Endodermal cell (in vitro differentiated cells): ENCODE measurements around the gene DDX49. TPM values are rescaled to one million over a fixed set of nuclear protein-coding genes. Genes with fewer than 3 reads are reported as not detected.

Experiments used
- DNase-seq: peaks from one replicate; pipeline ENCODE4 v3.0.0-alpha.2; 2017
- H3K27ac ChIP-seq: 2 replicates; pipeline ENCODE4 v1.5.1; 2013; ENCODE audit warnings: mild to moderate bottlenecking, low read depth, low read length, moderate library complexity
- H3K27me3 ChIP-seq: 2 replicates; pipeline ENCODE4 v1.6.1; 2013; ENCODE audit warnings: mild to moderate bottlenecking, low read length, moderate library complexity; ENCODE audit not compliant: insufficient read depth, control insufficient read depth, poor library complexity, severe bottlenecking
- H3K36me3 ChIP-seq: 2 replicates; pipeline ENCODE4 v1.7.0; 2013; ENCODE audit warnings: mild to moderate bottlenecking, low read length, moderate library complexity; ENCODE audit not compliant: control insufficient read depth, insufficient read depth
- H3K4me1 ChIP-seq: one replicate; pipeline ENCODE4 v1.7.0; 2013; ENCODE audit warnings: low read length; ENCODE audit not compliant: control insufficient read depth, insufficient read depth
- H3K4me3 ChIP-seq: 2 replicates; pipeline ENCODE4 v1.5.1; 2013; ENCODE audit warnings: mild to moderate bottlenecking, low read length, moderate library complexity
- H3K9ac ChIP-seq: 2 replicates; pipeline ENCODE4 v1.6.1; 2013; ENCODE audit warnings: mild to moderate bottlenecking, low read length, moderate library complexity; ENCODE audit not compliant: poor library complexity, severe bottlenecking; ENCODE audit errors: extremely low read depth
- H3K9me3 ChIP-seq: 2 replicates; pipeline ENCODE4 v1.6.1; 2013; ENCODE audit warnings: mild to moderate bottlenecking, low read length, moderate library complexity; ENCODE audit not compliant: control insufficient read depth
- H3K27ac Mint-ChIP-seq: 2 replicates; pipeline ENCODE4 v1.8.0; 2020; ENCODE audit warnings: mixed read lengths
- H3K27me3 Mint-ChIP-seq: 2 replicates; pipeline ENCODE4 v1.8.0; 2021; ENCODE audit warnings: mild to moderate bottlenecking, mixed read lengths; ENCODE audit not compliant: insufficient read depth
- H3K36me3 Mint-ChIP-seq: 2 replicates; pipeline ENCODE4 v1.8.0; 2020; ENCODE audit warnings: low read depth, mixed read lengths
- H3K4me1 Mint-ChIP-seq: 2 replicates; pipeline ENCODE4 v1.8.0; 2020; ENCODE audit warnings: mixed read lengths
- H3K4me3 Mint-ChIP-seq: 2 replicates; pipeline ENCODE4 v1.8.0; 2020; ENCODE audit warnings: mild to moderate bottlenecking, moderate library complexity, mixed read lengths
- H3K9me3 Mint-ChIP-seq: 2 replicates; pipeline ENCODE4 v1.8.0; 2020; ENCODE audit warnings: mild to moderate bottlenecking, mixed read lengths
- WGBS, 2 experiments: methylation state at CpG; one replicate each; pipeline versions ENCODE4 v1.1.5 to v1.1.7; 2013; ENCODE audit warnings: missing lambda C conversion rate in 2 of 2, mixed read lengths in 1 of 2; ENCODE audit not compliant: insufficient coverage in 1 of 2, insufficient read length in 1 of 2; 5-methylcytosine and 5-hydroxymethylcytosine counted together
- total RNA-seq, 2 donors: library from RNA; stranded (reverse); fragmentation: NEBNext Ultra II Directional in 1 of 2; extraction: Animal tissue kit (Norgen Biotek cat#: 25700) in 1 of 2; gene quantifications; 2 replicates in 1 of 2; 3 replicates in 1 of 2; pipeline ENCODE4 v1.2.1, GENCODE V29; 2021
- TF ChIP-seq, protein P1 (sequence below): fragments of 200-600 bp; sonication (generic); conservative IDR thresholded peaks from 2 replicates; pipeline ENCODE4 v1.5.0; 2021; ENCODE audit warnings: antibody characterized with exemption, mild to moderate bottlenecking

Gene DDX49
- total RNA-seq, 2 donors from 2014 or later = 30.4 to 37.9 TPM

DNA sequence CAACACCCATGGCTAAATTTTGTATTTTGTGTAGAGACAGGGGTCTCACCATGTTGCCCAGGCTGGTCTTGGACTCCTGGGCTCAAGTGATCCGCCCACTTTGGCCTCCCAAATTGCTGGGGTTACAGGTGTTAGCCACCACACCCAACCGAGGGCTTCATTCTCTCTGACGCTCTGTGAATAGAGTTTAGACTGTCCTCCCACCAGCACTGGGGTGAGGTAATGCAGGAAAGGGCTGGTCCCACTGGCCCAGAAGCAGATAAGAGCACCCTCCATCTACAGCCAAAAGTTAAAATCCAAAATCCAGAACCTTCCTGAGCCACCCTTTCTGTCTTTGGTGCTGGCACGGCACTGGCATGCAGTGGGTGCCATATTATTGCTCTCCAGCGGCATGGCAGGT lies 53.3 kb downstream of the DDX49 start:
- no peaks in the 10 kb centered on the region for H3K4me1 Mint-ChIP-seq
- peaks cover 6% of the 10 kb centered on the region for H3K27me3 Mint-ChIP-seq
- Histone ChIP-seq H3K27me3 (no peaks in the 10 kb centered on the region), H3K9me3 (no peaks in the 10 kb centered on the region), H3K4me3 (no peak overlapping the region), H3K4me1 (no peaks in the 10 kb centered on the region), H3K27ac (no peak overlapping the region), H3K9ac (no peak overlapping the region), H3K36me3 (no peaks in the 10 kb centered on the region)
- H3K27ac Mint-ChIP-seq = no peak overlapping the region
- no peak overlapping the region for H3K4me3 Mint-ChIP-seq
- no peak for DNase-seq
- no peaks in the 10 kb centered on the region for H3K36me3 Mint-ChIP-seq
- 84 to 90% methylated on average over 3 to 5 of the region's 5 CpGs for WGBS, 2 experiments
- TF ChIP-seq, protein P1, sequence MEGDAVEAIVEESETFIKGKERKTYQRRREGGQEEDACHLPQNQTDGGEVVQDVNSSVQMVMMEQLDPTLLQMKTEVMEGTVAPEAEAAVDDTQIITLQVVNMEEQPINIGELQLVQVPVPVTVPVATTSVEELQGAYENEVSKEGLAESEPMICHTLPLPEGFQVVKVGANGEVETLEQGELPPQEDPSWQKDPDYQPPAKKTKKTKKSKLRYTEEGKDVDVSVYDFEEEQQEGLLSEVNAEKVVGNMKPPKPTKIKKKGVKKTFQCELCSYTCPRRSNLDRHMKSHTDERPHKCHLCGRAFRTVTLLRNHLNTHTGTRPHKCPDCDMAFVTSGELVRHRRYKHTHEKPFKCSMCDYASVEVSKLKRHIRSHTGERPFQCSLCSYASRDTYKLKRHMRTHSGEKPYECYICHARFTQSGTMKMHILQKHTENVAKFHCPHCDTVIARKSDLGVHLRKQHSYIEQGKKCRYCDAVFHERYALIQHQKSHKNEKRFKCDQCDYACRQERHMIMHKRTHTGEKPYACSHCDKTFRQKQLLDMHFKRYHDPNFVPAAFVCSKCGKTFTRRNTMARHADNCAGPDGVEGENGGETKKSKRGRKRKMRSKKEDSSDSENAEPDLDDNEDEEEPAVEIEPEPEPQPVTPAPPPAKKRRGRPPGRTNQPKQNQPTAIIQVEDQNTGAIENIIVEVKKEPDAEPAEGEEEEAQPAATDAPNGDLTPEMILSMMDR = no peak
- peaks cover 3% of the 10 kb centered on the region for H3K9me3 Mint-ChIP-seq

DNA sequence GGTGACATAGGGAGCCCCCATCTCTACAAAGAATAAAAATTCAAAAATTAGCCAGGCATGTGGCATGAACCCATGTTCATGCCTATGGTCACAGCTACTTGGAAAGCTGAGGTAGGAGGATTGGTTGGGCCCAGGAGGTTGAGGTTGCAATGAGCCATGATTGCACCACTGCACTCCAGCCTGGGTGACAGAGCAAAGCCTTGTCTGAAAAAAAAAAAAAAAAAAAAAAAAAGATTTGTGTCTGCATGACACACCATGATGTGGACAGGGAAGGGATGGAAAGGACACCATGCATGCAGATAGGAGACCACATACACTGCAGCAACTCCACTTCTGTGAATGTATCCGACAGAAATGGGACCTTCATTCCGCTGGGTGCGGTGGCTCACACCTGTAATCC lies 55.5 kb downstream of the DDX49 start:
- 96 to 100% methylated on average over 3 of the region's 3 CpGs for WGBS, 2 experiments
- H3K4me3 ChIP-seq = no peak overlapping the region
- Mint-ChIP-seq H3K27ac (no peak overlapping the region), H3K27me3 (peaks cover 8% of the 10 kb centered on the region), H3K9me3 (no peaks in the 10 kb centered on the region), H3K4me3 (no peak overlapping the region), H3K36me3 (no peaks in the 10 kb centered on the region), H3K4me1 (no peaks in the 10 kb centered on the region)
- H3K36me3 ChIP-seq = no peaks in the 10 kb centered on the region
- no peaks in the 10 kb centered on the region for H3K4me1 ChIP-seq
- no peak for DNase-seq
- H3K9me3 ChIP-seq = no peaks in the 10 kb centered on the region
- H3K27ac ChIP-seq = no peak overlapping the region
- TF ChIP-seq, protein P1 = no peak
- H3K27me3 ChIP-seq = no peaks in the 10 kb centered on the region
- H3K9ac ChIP-seq = no peak overlapping the region

DNA sequence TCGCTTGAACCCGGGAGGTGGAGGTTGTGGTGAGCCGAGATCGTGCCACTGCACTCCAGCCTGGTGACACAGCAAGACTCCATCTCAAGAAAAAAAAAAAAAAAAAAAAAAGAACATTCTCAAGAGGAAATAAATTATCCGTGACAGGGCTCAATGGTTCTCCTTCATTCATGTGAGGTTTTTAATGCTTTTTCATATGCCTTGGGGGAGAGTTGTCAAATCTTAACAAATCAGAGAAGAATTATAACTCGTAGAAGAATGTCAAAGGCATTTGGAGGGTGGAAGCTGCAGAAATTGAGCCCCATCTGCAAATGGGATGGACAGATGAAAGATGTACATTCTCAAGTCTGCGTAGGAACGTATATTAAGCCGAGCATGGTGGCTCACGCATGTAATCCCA lies 56.4 kb downstream of the DDX49 start:
- Histone ChIP-seq H3K27ac (no peak overlapping the region), H3K27me3 (no peaks in the 10 kb centered on the region), H3K9ac (no peak overlapping the region), H3K4me3 (no peak overlapping the region), H3K9me3 (no peaks in the 10 kb centered on the region), H3K36me3 (no peaks in the 10 kb centered on the region), H3K4me1 (no peaks in the 10 kb centered on the region)
- DNase-seq = no peak
- TF ChIP-seq, protein P1 = no peak
- Mint-ChIP-seq H3K4me1 (no peaks in the 10 kb centered on the region), H3K4me3 (no peak overlapping the region), H3K36me3 (no peaks in the 10 kb centered on the region), H3K27ac (no peak overlapping the region), H3K9me3 (no peaks in the 10 kb centered on the region), H3K27me3 (peaks cover 11% of the 10 kb centered on the region)
- WGBS, 2 experiments = 96% methylated on average over 4 to 8 of the region's 10 CpGs

Other genes starting within 250 kb of the DDX49 start
- gene CRTC1, start 236.0 kb upstream of the DDX49 start, total RNA-seq = 10 to 100 TPM; 26.6 to 29.7 TPM
- gene COMP, start 128.4 kb upstream of the DDX49 start, total RNA-seq = not detected
- gene UPF1, start 87.8 kb upstream of the DDX49 start, total RNA-seq = 10 to 100 TPM; 82.1 to 87.3 TPM
- 10 to 100 TPM; 16.6 to 25.5 TPM for gene CERS1, start 23.6 kb upstream of the DDX49 start, total RNA-seq
- 100 to 1,000 TPM; 226 to 241 TPM for gene COPE, start 328 bp upstream of the DDX49 start, total RNA-seq
- gene HOMER3, start 21.5 kb downstream of the DDX49 start, total RNA-seq = 10 to 100 TPM; 21.5 to 31.2 TPM
- 100 to 1,000 TPM; 121 to 157 TPM for gene SUGP2, start 113.8 kb downstream of the DDX49 start, total RNA-seq
- gene ARMC6, start 113.9 kb downstream of the DDX49 start, total RNA-seq = 10 to 100 TPM; 26.1 to 37.8 TPM
- 1 to 10 TPM; 6.6 to 7.2 TPM for gene SLC25A42, start 144.3 kb downstream of the DDX49 start, total RNA-seq
- 10 to 100 TPM; 56.1 to 66.6 TPM for gene TMEM161A, start 218.8 kb downstream of the DDX49 start, total RNA-seq